ENCODE results near the gene SMIM8. TPM values are rescaled to one million over a fixed set of nuclear protein-coding genes. Genes with fewer than 3 reads are reported as not detected.

SMIM8 gene
- total RNA-seq, 1 experiment from 2014 or later = 6.6 TPM

- H4K20me1 ChIP-seq (ENCODE audit: control insufficient read depth, insufficient read depth, insufficient read length) = no peaks in the 10 kb centered on the region
- Mint-ChIP-seq H3K4me1 (peaks cover 0 to 5% of the 10 kb centered on the region in 2 experiments; a peak in 1 of 4 replicates), H3K36me3 (ENCODE audit: insufficient read depth in 1 of 3, low read depth in 3 of 3) (no peaks in the 10 kb centered on the region), H3K27ac (no peak overlapping the region), H3K4me3 (no peak overlapping the region), H3K27me3 (ENCODE audit: low read depth) (no peaks in the 10 kb centered on the region), H3K9me3 (no peaks in the 10 kb centered on the region; a peak in 1 of 5 replicates)
- H3K4ac ChIP-seq (ENCODE audit: low read depth, low read length) = no peak overlapping the region
- no peak overlapping the region for H3K23ac ChIP-seq (ENCODE audit: insufficient read length, low read depth, low read length)
- no CpG with 5 or more reads among the region's 4 CpGs for WGBS (ENCODE audit: extremely low coverage, insufficient read length, low lambda C conversion rate)
- TF ChIP-seq CTCF (conservative IDR thresholded peaks at IDR 0.05) = no peak
- no peak overlapping the region for H4K8ac ChIP-seq (replicated peaks; ENCODE audit: insufficient read length, low read depth, low read length)
- H3K27me3 ChIP-seq (ENCODE audit: insufficient read depth, low read length) = no peaks in the 10 kb centered on the region
- H2BK5ac ChIP-seq (ENCODE audit: insufficient read length, low read length) = no peak overlapping the region
- H4K5ac ChIP-seq (ENCODE audit: insufficient read length, low read depth, low read length) = no peak overlapping the region
- no peak overlapping the region for H2BK12ac ChIP-seq (ENCODE audit: insufficient read length, low read depth, low read length)
- no peak overlapping the region for H2AK5ac ChIP-seq (ENCODE audit: insufficient read length, low read length)
- H3K79me1 ChIP-seq (ENCODE audit: insufficient read depth, low read depth, low read length, poor library complexity, severe bottlenecking) = no peaks in the 10 kb centered on the region
- H3K4me1 ChIP-seq (ENCODE audit: insufficient read depth, low read length) = no peaks in the 10 kb centered on the region
- DNase-seq = no peak
- H3K79me2 ChIP-seq (ENCODE audit: insufficient read depth, low read length) = no peaks in the 10 kb centered on the region
- H2AFZ ChIP-seq (ENCODE audit: low read length) = no peak overlapping the region
- no peak overlapping the region for H4K91ac ChIP-seq (ENCODE audit: insufficient read length, low read depth, low read length)
- H2BK20ac ChIP-seq (ENCODE audit: low read depth, low read length, poor library complexity, severe bottlenecking) = no peak overlapping the region
- H3K9me3 ChIP-seq (ENCODE audit: control insufficient read depth, low read depth, low read length) = no peaks in the 10 kb centered on the region
- no peak overlapping the region for H3K14ac ChIP-seq (ENCODE audit: insufficient read depth, low read length)
- no peak overlapping the region for H3K27ac ChIP-seq (ENCODE audit: insufficient read length, low read depth, low read length)
- H2BK15ac ChIP-seq (ENCODE audit: low read depth, low read length) = no peak overlapping the region
- H3K56ac ChIP-seq (ENCODE audit: insufficient read length, low read depth, low read length) = no peak overlapping the region
- no peaks in the 10 kb centered on the region for H3K23me2 ChIP-seq (ENCODE audit: insufficient read length, low read depth, low read length, poor library complexity, severe bottlenecking)
- H3K9ac ChIP-seq (ENCODE audit: extremely low read depth, insufficient read length, low read length) = no peak overlapping the region
- no peak overlapping the region for H3K4me2 ChIP-seq (ENCODE audit: insufficient read depth, insufficient read length, low read length)
- H3K18ac ChIP-seq (ENCODE audit: insufficient read length, low read depth, low read length) = no peak overlapping the region
- H3T11ph ChIP-seq (ENCODE audit: low read length) = no peak overlapping the region
- H2BK120ac ChIP-seq (ENCODE audit: low read depth, low read length, poor library complexity, severe bottlenecking) = no peak overlapping the region
These were observed 33.8 kb downstream of the SMIM8 start for GRCh38 chr6:87356181-87356580.

All from H9 (cell line).